Measurements from ENCODE around the gene CPE. TPM values are rescaled to one million over a fixed set of nuclear protein-coding genes. Genes with fewer than 3 reads are reported as not detected.

Gene CPE
- total and polyA plus RNA-seq, 4 donors: 3.0 to 5.6 (median 4.5) TPM

DNA sequence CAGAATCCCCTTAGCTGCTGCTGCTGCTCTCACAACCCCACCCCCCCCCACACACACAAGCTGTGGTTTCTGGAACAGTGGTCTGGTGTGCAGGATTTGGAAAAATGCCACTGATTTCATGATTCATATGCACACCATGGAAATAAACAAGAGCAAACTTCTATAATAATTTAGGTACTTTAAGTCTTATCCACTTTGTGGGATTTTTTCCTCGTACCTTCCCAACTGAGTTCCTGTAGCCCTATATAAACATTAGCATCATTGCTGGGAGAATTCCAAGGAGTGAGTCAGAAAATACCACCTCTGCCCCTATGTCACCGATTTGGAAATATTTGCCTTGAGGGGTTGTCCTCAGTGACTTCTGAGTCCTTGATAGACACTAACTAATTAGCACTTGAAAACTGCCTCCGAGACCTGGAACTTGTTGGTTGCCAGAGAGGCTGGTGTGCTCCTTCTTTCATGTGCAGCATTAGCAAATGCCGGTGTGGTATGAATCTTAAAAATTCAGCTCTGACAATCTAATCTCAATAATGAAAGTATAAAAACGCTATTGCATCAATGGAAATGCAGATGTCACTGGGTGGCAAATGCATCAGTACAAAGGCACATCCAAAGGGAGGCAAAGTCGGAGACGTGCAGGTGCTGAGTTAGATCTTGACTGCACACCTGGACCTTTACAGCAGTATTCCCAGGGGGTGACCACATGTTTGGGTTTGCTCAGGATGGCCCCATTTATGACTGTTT is 61.8 kb downstream of the CPE start:
- no peak for DNase-seq (ENCODE audit: low spot score)
- Histone ChIP-seq H3K9ac (ENCODE audit: low read depth in 1 of 2, low read length in 2 of 2) (no peak overlapping the region), H3K36me3 (ENCODE audit: control insufficient read depth in 4 of 4, insufficient read depth in 3 of 4, low read depth in 1 of 4, low read length in 3 of 4) (no peaks in the 10 kb centered on the region), H3K4me1 (ENCODE audit: control insufficient read depth in 4 of 4, insufficient read depth in 4 of 4, low read length in 3 of 4) (no peaks in the 10 kb centered on the region), H3K27me3 (ENCODE audit: control insufficient read depth in 4 of 4, insufficient read depth in 4 of 4, low read length in 3 of 4) (no peaks in the 10 kb centered on the region), H3K4me3 (ENCODE audit: low read depth in 1 of 3, low read length in 3 of 3) (no peak overlapping the region), H3K27ac (ENCODE audit: low read depth in 1 of 2, low read length in 2 of 2) (no peak overlapping the region), H3K9me3 (ENCODE audit: control insufficient read depth in 4 of 4, low read length in 3 of 4) (no peaks in the 10 kb centered on the region)
- TF ChIP-seq YY1 (IDR thresholded peaks at IDR 0.05) (no peak), RXRA (IDR thresholded peaks at IDR 0.05) (no peak), RAD21 (IDR thresholded peaks at IDR 0.05) (no peak), SP1 (IDR thresholded peaks at IDR 0.05) (no peak), GABPA (IDR thresholded peaks at IDR 0.05 in 1 of 2, conservative IDR thresholded peaks at IDR 0.05 in 1 of 2) (no peak)
- WGBS: 68% methylated on average over 7 of the region's 7 CpGs

DNA sequence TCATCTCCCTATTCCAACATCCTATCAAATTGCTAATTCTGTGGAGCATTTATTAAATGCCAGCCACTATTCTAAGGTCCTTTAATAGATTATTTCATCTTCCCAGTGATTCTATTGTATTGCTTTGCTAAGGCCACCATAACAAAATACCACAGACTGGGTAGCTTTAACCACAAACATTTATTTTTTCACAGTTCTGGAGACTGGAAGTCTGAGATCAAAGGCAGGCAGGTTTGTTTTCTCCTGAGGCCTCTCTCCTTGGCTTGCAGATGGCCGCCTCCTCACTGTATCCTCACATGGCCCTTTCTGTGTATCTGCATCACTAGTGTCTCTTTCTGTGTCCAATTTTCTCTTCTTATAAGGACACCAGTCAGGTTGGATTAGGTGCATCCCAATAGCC is 64.5 kb downstream of the CPE start:
- Histone ChIP-seq H3K9me3 (ENCODE audit: control insufficient read depth in 4 of 4, low read length in 3 of 4) (no peaks in the 10 kb centered on the region), H3K9ac (ENCODE audit: low read depth in 1 of 2, low read length in 2 of 2) (no peak overlapping the region), H3K4me1 (ENCODE audit: control insufficient read depth in 4 of 4, insufficient read depth in 4 of 4, low read length in 3 of 4) (no peaks in the 10 kb centered on the region), H3K27ac (ENCODE audit: low read depth in 1 of 2, low read length in 2 of 2) (no peak overlapping the region), H3K27me3 (ENCODE audit: control insufficient read depth in 4 of 4, insufficient read depth in 4 of 4, low read length in 3 of 4) (no peaks in the 10 kb centered on the region), H3K36me3 (ENCODE audit: control insufficient read depth in 4 of 4, insufficient read depth in 3 of 4, low read depth in 1 of 4, low read length in 3 of 4) (no peaks in the 10 kb centered on the region), H3K4me3 (ENCODE audit: low read depth in 1 of 3, low read length in 3 of 3) (no peak overlapping the region)
- TF ChIP-seq, protein P1, sequence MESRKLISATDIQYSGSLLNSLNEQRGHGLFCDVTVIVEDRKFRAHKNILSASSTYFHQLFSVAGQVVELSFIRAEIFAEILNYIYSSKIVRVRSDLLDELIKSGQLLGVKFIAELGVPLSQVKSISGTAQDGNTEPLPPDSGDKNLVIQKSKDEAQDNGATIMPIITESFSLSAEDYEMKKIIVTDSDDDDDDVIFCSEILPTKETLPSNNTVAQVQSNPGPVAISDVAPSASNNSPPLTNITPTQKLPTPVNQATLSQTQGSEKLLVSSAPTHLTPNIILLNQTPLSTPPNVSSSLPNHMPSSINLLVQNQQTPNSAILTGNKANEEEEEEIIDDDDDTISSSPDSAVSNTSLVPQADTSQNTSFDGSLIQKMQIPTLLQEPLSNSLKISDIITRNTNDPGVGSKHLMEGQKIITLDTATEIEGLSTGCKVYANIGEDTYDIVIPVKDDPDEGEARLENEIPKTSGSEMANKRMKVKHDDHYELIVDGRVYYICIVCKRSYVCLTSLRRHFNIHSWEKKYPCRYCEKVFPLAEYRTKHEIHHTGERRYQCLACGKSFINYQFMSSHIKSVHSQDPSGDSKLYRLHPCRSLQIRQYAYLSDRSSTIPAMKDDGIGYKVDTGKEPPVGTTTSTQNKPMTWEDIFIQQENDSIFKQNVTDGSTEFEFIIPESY (IDR thresholded peaks at IDR 0.05): no peak
- TF ChIP-seq, protein P2, sequence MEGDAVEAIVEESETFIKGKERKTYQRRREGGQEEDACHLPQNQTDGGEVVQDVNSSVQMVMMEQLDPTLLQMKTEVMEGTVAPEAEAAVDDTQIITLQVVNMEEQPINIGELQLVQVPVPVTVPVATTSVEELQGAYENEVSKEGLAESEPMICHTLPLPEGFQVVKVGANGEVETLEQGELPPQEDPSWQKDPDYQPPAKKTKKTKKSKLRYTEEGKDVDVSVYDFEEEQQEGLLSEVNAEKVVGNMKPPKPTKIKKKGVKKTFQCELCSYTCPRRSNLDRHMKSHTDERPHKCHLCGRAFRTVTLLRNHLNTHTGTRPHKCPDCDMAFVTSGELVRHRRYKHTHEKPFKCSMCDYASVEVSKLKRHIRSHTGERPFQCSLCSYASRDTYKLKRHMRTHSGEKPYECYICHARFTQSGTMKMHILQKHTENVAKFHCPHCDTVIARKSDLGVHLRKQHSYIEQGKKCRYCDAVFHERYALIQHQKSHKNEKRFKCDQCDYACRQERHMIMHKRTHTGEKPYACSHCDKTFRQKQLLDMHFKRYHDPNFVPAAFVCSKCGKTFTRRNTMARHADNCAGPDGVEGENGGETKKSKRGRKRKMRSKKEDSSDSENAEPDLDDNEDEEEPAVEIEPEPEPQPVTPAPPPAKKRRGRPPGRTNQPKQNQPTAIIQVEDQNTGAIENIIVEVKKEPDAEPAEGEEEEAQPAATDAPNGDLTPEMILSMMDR (IDR thresholded peaks at IDR 0.05; ENCODE audit: low read depth, low read length, missing input control): no peak
- TF ChIP-seq HNF4G (IDR thresholded peaks at IDR 0.05): no peak
- TF ChIP-seq EGR1 (IDR thresholded peaks at IDR 0.05; ENCODE audit: low read depth in 2 of 2): no peak
- TF ChIP-seq, protein P3, sequence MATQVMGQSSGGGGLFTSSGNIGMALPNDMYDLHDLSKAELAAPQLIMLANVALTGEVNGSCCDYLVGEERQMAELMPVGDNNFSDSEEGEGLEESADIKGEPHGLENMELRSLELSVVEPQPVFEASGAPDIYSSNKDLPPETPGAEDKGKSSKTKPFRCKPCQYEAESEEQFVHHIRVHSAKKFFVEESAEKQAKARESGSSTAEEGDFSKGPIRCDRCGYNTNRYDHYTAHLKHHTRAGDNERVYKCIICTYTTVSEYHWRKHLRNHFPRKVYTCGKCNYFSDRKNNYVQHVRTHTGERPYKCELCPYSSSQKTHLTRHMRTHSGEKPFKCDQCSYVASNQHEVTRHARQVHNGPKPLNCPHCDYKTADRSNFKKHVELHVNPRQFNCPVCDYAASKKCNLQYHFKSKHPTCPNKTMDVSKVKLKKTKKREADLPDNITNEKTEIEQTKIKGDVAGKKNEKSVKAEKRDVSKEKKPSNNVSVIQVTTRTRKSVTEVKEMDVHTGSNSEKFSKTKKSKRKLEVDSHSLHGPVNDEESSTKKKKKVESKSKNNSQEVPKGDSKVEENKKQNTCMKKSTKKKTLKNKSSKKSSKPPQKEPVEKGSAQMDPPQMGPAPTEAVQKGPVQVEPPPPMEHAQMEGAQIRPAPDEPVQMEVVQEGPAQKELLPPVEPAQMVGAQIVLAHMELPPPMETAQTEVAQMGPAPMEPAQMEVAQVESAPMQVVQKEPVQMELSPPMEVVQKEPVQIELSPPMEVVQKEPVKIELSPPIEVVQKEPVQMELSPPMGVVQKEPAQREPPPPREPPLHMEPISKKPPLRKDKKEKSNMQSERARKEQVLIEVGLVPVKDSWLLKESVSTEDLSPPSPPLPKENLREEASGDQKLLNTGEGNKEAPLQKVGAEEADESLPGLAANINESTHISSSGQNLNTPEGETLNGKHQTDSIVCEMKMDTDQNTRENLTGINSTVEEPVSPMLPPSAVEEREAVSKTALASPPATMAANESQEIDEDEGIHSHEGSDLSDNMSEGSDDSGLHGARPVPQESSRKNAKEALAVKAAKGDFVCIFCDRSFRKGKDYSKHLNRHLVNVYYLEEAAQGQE (IDR thresholded peaks at IDR 0.05): no peak
- no peak for TF ChIP-seq JUND (IDR thresholded peaks at IDR 0.05)
- TF ChIP-seq, protein P4, sequence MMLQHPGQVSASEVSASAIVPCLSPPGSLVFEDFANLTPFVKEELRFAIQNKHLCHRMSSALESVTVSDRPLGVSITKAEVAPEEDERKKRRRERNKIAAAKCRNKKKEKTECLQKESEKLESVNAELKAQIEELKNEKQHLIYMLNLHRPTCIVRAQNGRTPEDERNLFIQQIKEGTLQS (IDR thresholded peaks at IDR 0.05): no peak
- TF ChIP-seq TAF1 (conservative IDR thresholded peaks at IDR 0.05): no peak
- no peak for TF ChIP-seq RAD21 (IDR thresholded peaks at IDR 0.05)
- TF ChIP-seq YY1 (IDR thresholded peaks at IDR 0.05): no peak
- no peak for TF ChIP-seq FOXA2 (IDR thresholded peaks at IDR 0.05)
- no peak for TF ChIP-seq NR2F2 (IDR thresholded peaks at IDR 0.05)
- TF ChIP-seq SP1 (IDR thresholded peaks at IDR 0.05): no peak
- WGBS: 95% methylated on average over 1 of the region's 1 CpG
- DNase-seq (ENCODE audit: low spot score): no peak
